ENCODE measurements around the gene UCMA. TPM values are rescaled to one million over a fixed set of nuclear protein-coding genes. Genes with fewer than 3 reads are reported as not detected.

Gene UCMA
- total and polyA plus RNA-seq, 9 of the 15 experiments (the other 6 are each of a cell fraction or from before 2014, with no cell fraction given): not detected

DNA sequence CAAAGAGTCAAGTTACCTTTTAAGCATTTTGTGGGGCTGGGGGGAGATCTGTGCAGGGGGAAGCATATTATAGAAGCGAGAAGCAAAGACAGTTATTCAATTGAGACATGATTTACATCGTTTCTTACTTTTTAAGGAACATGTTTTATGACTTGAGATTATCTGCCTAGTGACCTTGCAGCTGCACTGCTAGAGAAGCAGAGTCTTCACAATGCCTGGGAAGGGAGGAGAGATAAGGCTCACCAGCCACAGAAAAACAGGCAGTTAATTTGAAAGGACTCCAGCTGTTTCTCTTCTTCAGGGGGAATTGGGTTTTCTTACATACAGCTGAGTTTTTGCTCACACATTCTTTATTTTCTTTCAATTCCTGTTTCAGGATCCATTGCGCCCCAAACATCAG lies 34.7 kb upstream of the UCMA start (continued):
- TF ChIP-seq BRF1 (IDR thresholded peaks at IDR 0.05; ENCODE audit: borderline replicate concordance, extremely low read depth, insufficient read length) (no peak), HIVEP1 (CRISPR knock-in tag; IDR thresholded peaks at IDR 0.05) (no peak), RBM39 (optimal IDR thresholded peaks at IDR 0.05; ENCODE audit: low read depth, low read length) (no peak), PHB (CRISPR knock-in tag; IDR thresholded peaks at IDR 0.05) (no peak), ATF1 (CRISPR knock-in tag; IDR thresholded peaks at IDR 0.05) (no peak), ATF1 (tag; IDR thresholded peaks at IDR 0.05) (no peak), CXXC5 (CRISPR knock-in tag; IDR thresholded peaks at IDR 0.05) (no peak), FOXK1 (CRISPR knock-in tag; IDR thresholded peaks at IDR 0.05; ENCODE audit: borderline replicate concordance) (no peak), SP1 (CRISPR knock-in tag; IDR thresholded peaks at IDR 0.05) (no peak), SIN3A (IDR thresholded peaks at IDR 0.05; ENCODE audit: borderline replicate concordance in 2 of 2, control insufficient read depth in 1 of 2, low read depth in 2 of 2, low read length in 2 of 2) (no peak), ZNF174 (CRISPR knock-in tag; IDR thresholded peaks at IDR 0.05) (no peak), HMGN3 (IDR thresholded peaks at IDR 0.05; ENCODE audit: borderline replicate concordance, extremely low read depth, insufficient read length, low read depth, low read length) (no peak), ATF7 (IDR thresholded peaks at IDR 0.05) (no peak), RAD51 (IDR thresholded peaks at IDR 0.05; ENCODE audit: borderline replicate concordance, low read depth) (no peak), STAT6 (CRISPR knock-in tag; IDR thresholded peaks at IDR 0.05) (no peak), PRPF4 (IDR thresholded peaks at IDR 0.05; ENCODE audit: insufficient read depth, low read depth, low read length, poor library complexity, severe bottlenecking) (no peak), CREB3L1 (IDR thresholded peaks at IDR 0.05; ENCODE audit: borderline replicate concordance, low read depth) (no peak), ETV6 (IDR thresholded peaks at IDR 0.05; ENCODE audit: borderline replicate concordance in 1 of 2, low read depth in 2 of 2, low read length in 1 of 2) (no peak), ETV6 (CRISPR knock-in tag; IDR thresholded peaks at IDR 0.05; ENCODE audit: borderline replicate concordance) (no peak), ZBED1 (IDR thresholded peaks at IDR 0.05) (no peak), NR2C1 (IDR thresholded peaks at IDR 0.05) (no peak), NR2C1 (tag; IDR thresholded peaks at IDR 0.05) (peak; percentile 27; the same call in 1 of the 2 replicates), ZBTB49 (CRISPR knock-in tag; IDR thresholded peaks at IDR 0.05; ENCODE audit: borderline replicate concordance) (no peak), TEAD4 (IDR thresholded peaks at IDR 0.05; ENCODE audit: low read length) (peak; percentile 93), TEAD4 (CRISPR knock-in tag; IDR thresholded peaks at IDR 0.05; ENCODE audit: borderline replicate concordance) (no peak)

Data from K562 (cell line).